HG03097 (cell line): ENCODE results near the gene AFF3.

ENCODE experiments used
- ATAC-seq: cut with Tn5 transposase; IDR thresholded peaks from one replicate; pipeline ENCODE4 v1.9.1; 2021; ENCODE audit not compliant: unreplicated experiment, low FRiP score

The AFF3 gene

DNA sequence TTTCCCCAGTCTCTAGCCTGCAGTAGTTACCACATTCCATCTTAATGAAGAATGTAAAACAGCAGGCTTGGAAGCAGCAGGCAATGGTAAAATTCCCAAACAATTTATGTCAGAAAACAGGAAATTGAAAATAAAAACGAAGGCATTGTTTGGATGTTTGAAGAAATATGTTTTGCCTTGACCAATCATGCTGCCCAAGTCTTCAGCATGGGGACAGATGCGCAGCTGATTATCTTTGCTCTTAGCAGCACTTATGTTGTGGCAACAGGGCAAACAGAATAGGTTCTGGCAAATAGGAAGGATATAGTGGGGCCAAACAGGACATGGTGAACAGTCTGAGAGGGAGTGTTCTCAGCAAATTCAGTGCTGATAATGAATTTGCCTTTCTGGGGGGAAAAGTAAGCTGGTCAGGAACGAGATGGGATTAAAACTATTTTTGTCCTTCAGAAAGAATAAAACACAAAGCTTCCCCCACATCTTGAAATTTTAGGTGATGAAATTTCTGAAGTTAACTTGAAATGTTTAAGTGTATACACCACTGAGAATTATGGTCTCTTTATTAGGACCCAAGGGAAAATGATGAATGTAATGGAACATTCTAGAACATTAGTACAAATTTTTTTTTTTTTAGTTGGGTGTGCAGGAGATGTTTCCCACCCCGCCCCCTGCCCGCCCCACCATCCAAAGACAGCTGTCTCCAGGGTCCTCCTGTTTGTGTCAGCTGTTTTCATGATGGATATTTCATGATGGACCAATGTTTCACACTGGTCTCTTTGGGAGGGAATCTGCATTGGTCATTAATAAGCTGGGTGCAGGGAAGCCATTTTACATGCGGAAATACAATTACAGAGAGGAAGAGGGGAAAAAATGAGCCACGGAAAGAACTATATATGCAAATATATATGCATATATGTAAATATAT, 413.0 kb downstream of the AFF3 start:
- ATAC-seq: no peak

DNA sequence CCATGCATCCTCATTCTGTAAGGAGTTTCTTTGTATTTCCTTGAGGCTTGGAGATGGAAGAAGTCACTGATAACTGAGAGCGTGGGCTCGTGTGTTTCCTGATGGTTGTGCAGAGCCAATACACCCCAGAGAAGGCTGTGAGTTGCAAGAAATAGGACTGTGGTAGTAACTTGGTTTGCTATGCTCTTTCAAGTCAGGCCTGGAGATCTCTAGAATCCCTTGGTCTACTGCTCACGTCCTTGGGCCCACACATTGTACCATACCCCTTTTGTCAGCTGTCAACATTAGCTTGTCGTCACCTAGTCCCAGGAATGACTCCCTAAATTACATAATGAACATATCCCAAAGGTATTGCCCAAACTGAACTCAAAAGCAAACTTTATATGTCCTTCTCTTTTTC, 414.2 kb downstream of the AFF3 start:
- ATAC-seq: no peak

DNA sequence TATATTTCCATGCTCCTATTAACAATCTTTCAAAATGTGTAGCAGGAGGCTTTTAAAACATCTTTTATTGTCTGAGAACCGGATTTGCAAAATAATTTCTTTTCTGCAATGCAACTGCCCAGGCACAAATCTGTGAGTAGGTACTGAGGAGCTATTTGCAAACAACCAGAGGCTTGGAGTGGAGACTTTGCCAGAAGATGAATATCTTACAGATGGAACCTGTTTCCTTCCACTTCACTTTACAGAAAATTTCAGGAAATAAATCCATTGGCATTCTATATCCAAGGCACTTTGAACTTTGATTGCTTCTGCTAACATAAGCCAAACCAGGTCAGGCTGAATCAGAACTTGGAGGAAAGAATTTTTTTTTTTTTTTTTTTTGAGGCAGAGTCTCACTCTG, 415.2 kb downstream of the AFF3 start:
- no peak for ATAC-seq

DNA sequence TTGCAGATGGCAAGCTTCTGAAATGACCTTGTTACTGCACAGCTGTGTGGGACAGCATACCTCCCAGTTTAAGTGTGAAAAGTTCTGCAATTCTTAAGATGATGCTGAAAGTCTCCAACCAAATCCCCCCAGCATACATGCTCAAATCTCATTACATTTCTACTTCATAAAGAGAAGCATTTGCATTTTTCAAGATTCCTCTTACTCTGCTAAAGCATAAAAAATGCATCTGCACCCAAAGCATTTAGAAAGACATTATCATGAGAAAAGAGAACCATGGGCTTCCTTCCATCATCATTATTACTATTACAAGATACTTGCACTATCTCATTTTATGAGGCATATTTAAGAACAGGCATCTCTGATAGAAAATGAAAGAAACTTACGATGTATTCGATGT, 415.7 kb downstream of the AFF3 start:
- no peak for ATAC-seq

DNA sequence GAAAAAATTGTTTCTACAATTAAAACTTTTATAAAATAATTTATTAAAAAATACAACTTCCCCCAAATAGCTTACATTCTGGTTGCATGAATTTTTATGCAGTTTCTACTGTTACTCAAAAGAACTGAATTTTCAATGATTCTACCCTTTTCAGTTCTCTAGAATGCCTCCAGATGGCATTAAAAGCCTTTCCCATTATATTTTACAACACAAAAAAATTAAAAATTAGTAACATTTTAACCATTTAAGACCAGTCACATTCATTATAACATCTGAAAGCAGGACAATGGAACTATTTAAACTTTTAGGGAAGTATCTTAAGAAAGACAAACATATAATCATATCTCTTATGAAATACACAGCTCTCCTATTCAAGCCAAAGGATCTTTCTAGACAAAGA, 416.6 kb downstream of the AFF3 start:
- no peak for ATAC-seq

DNA sequence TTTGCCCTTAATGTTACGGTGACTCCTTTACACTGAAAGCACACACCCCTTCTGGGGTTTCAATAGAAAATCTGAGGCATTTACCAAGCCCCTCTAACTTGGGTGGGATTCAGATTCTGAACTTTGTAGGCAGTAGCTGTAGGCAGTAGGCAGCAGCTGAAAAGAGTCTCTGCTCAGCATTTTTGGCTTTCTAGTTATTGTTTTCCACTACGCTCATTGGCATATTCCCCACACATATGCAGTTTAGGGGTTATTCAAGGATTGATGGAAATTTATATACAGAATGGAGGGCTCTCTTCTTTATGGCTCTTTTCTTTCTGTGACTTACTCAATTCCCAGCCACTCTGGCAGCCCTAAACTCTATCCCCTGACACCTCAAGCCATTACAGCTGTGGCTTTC, 419.9 kb downstream of the AFF3 start:
- ATAC-seq: no peak

DNA sequence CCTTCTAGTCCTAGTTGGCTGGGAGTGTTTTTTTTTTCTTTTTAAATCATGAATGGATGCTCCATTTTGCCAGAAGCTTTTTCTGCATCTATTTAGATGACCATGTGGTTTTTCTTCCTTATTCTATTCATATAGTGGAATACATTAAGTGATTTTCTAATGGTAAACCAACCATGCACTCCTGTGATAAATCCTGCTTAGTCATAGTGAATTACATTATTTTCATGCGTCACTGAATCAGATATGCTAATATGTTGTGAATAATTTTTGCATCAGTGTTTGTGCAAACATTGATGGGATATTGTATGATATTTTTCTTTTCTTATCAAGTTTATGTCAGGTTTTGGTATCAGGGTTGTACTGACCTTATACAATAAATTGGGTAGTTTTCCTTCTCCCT, 423.3 kb downstream of the AFF3 start:
- ATAC-seq: no peak

DNA sequence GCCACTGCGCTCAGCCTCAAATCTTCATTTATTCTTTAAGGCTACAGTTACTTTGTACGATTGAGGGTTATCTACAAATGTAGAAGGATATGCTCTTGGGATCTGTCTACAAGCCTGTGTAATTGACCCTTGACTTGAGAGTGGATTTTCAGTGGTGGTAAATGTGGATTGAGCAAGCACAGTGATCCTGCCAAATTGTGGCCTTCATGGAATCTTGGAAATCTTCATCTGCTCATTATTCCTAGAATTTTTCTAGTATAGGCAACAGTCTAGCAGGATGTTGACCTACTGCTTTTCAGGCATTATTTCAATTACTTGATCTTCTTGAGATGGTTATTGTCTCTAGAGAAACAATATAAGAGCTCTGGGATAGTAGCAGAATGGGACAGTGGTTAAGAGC, 426.4 kb downstream of the AFF3 start:
- ATAC-seq: no peak

DNA sequence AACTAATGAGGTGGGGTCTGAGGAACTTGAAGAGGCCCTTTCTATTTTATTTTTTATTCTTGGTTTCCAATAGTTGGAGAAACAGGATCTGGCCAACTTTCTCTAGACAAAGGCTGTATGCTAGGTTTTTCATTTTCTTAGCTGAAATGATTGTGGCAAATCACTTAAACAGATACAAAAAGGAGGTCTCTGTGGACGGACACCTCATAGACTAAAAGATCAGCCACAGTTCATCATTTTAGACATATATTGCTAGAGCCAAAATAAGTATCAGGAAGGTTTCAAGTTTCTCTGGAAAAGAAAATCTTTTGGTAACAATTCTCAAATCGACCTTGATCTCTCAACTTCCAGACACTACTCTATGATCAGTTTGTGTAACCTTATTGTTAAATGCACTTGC, 428.0 kb downstream of the AFF3 start:
- ATAC-seq: no peak

DNA sequence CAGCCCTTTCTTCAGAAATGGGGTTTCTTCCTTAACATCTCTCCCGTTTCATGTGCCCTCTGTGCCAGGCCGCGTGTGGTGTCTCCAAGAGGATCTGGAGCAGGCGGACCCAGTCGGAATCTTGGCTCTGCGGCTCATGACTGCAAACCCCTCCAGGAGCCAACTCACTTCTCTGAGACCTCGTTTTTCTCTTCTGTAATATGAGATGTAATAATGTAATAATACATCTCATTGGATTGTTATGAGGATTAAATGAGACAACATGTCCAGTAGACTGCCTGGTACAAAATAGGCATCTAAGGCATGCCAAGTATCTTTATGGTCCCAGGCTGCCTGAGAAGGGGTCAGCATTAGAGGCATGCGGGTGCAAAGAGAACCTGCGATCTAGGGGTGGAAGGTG, 431.2 kb downstream of the AFF3 start:
- no peak for ATAC-seq

DNA sequence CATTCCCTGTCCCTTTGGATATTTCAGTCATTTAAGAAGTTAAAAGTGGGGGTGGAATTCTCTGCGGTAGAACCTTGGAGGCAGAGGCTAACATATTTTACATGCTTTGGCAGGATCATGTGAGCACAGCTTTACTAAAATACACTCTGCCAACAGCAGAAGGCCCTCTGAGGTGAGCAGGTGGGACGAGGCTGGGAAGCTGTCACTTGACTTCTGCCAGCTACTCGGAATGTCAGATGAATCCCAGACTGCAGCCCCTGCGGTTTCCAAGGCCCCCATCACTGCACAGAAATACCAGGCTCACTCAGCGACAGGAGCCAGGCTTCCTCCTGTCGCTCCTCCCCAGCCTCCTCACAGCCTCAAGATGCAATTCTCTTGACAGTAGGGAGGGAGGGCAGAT, 431.7 kb downstream of the AFF3 start:
- no peak for ATAC-seq

DNA sequence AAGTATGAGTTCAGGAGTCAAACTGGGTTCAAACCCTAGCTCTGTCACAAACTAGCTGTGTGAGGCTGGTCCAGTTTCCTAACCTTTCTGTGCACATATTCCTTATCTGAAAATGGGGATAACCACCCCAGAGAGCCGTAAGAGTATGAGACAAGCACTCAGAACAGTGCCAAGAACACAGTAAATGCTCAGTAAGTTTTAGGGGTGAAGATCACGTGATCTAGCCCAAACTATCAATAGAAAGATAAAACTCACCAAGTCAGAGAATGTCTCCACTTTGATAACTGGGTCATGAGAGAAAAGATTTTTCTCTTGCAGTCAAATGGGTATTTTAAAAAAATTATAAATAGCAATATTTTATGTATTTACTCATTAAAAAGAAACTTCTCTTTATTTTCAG, 433.2 kb downstream of the AFF3 start:
- no peak for ATAC-seq

DNA sequence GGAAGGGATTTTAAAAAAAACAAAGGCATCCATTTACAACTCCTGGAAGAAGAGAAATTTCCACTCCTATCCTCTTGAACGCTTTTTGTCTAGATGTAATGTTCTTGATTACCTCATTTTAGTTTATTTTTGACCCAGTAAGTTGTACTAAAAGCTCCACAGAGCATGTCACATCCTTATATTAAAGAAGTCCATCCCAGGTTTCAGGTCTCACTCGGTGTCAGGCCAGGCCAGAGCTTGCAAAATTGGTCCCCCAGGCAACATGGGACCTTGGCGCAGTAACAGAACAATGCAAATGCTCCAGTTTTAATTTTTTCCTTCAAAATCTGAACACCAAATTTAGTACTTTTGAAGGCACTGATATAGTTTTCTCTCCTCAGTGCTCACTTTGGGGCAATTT, 434.2 kb downstream of the AFF3 start:
- ATAC-seq: no peak

DNA sequence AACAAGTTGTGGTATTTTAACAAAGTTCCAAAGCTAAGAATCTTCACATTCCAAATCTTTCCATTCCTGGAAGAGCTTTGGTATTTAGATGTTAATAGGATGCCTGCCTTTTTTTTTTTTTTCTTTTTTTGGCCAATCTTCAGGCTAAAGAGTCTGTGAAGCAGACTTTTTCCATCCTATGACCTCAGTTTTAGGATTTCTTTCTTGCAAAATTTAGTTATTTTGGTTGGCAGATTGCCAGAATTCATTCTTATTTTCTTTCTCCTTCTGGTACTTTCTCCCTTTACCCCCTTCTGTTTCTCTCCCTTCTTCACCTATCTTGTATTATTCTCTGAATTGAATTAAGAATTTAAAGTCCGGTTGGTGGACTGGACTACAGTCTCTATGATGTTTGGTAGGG, 434.8 kb downstream of the AFF3 start:
- ATAC-seq: no peak

DNA sequence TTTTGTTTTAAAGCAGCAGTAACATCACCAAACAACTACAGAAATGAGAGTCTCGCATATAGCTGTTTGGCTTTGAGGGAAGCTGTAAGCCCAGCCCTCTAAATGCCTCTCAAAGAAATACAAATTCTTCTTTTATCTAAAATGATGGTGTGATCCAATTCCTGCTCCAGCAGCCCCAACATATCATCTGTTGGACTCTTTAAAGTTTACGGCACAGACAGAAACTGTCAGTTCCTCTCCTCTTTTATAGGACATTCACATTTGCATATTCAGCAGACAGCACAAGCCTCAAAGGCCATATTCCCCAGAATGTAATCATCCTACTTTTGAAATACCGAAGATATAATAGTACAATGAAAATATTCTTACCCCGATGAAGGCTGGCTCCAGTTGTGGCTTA, 435.7 kb downstream of the AFF3 start:
- ATAC-seq: no peak

DNA sequence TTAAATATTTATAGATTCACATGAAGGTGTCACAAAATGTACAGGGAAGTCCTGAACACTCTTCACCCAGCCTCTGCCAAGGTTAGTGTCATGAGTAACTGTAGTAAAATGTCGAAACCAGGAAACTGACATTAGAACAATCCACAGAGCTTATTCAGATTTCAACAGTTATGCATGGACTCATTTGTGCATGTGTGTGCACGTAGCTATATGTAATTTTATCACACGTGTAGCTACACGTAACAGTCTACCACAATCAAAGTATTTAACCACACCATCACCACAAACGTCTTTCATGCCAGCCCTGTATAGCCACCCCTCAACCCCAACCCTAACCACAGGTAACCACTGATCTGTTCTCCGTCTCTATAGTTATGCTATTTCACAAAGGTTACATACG, 440.9 kb downstream of the AFF3 start:
- ATAC-seq: no peak

DNA sequence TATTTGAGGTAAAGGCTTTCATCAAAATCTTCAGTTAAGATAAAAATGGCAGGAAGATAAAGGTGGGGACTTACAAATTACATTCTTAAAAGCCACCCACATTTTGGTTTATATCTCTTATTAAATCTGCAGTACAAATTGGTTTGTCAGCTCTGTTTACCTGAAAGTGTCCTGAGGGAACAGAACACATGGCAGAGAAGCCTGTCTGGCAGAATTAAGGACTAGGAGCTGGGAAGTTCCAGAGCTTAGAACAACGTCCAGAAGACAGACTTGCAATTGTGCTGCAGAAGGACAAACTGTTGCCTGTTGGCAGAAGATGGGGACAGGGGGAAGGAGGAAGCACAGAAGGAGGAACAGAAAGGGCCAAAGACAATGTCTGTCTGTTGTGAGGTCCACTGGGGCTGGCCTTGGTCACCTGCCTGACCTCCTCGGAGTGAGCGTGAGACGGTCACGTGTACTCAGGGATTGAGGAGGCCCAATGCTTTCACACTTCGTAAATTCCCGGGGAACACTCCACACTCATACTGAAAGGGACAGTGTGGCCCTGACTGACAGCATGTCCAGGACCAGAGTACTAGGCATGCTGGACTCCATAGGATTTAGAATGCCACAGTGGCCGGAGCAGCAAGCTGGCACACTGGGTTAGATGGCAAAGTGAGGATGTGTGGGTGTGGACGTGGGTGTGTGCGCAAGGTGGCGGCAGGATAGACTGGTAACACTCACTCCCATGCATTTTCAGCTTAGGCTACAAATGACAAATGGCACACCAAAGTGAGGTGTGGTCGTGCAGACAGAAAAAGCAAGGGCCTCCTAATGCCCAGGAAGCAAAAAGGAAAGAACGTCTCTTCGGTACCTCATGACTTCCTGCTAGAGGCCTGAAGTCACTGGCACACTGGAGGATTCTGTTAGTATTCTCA, 441.6 kb downstream of the AFF3 start:
- no peak for ATAC-seq

DNA sequence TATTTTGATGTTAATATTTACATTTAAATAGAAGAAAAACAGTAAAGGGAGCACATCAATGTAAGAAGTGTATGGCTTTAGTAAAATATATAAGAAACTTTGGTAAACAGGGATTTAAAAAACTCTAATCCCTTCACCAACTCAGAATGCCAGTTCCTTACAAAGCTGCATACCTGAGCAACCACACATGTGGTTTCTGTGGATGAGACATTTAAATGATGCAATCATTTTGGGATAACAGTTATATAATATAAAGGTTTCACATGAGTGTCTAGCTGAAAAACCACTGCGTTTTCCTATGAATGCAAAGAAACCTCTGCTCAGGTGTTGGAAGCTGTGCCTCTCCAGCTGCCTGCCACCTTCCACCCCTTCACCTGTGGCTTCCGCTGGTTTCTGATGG, 443.5 kb downstream of the AFF3 start:
- ATAC-seq: no peak

DNA sequence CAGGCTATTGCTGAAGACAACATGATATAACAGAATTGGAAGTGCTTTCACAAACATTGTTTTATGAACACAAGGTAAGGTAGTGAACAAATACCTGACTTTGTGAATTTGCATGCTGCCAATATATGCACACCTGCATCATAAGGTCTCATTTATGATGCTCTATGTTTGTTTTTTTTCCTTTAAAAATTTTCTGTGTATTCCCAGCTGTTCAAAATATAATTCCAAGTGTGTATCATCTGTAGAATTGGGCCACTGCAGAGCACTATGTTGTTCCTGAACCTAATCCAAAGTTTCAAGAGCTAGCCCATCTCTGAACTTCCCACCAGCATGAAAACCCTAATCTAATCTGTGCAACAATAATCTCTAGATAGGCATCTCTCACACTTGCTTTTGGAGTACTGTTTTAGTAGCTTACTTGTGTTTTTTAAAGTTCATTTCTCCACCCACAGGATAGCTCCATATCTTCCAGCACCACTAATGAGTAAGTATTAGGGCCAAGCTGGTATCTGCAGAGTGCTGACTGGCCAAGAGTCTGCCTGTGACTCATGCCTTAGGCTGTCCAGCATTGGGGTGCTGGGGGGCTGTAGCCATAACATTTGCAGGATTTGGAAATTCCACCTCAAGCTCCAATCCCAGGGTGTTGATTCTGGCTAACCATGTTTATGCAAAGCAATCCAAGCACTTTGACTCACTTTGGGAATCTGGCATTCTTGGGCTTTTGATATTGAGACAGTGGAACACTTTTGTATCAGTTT, 444.4 kb downstream of the AFF3 start:
- no peak for ATAC-seq

DNA sequence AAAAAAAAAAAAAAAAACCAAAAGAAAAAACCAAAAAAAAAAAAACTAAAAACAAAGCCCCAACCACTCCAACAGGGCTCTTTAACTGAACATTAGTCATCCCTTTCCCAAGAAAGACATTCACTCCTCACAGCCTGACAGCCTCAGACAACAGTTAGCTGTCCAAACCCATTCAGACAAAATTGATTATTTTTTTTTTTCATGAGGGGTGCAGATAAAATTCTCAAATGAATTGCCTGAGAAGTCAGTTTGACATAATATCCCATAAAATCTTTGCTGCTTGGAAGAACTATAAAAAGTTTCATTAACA, 446.5 kb downstream of the AFF3 start:
- ATAC-seq: no peak
